Stomach (tissue), 4 donors: ENCODE results near the gene TPSB2.

Source experiments
- CTCF ChIP-seq, 7 experiments: fragments of 450-650 bp in 4 of 7; fragments of 200-600 bp in 3 of 7; sonication (generic) in 3 of 7; IDR thresholded peaks; one replicate each; pipeline ENCODE4 v1.5.1; 2016 to 2019; ENCODE audit warnings: antibody characterized with exemption in 7 of 7, control low read depth in 2 of 7, mild to moderate bottlenecking in 1 of 7
- EP300 ChIP-seq: sonication (generic); formaldehyde crosslinking; IDR thresholded peaks from one replicate; pipeline ENCODE4 v1.6.1; 2017; ENCODE audit warnings: antibody characterized with exemption
- POLR2A ChIP-seq, 4 donors: fragments of 450-650 bp; IDR thresholded peaks; one replicate each; pipeline ENCODE4 v1.6.1; 2016; ENCODE audit warnings: antibody characterized with exemption in 4 of 4, control low read depth in 2 of 4, mild to moderate bottlenecking in 1 of 4, moderate library complexity in 1 of 4
- POLR2AphosphoS5 ChIP-seq, 3 donors: sonication (generic); formaldehyde crosslinking; IDR thresholded peaks; one replicate each; pipeline ENCODE4 v1.6.1; 2016; ENCODE audit warnings: antibody characterized with exemption in 3 of 3

- no peak for TF ChIP-seq CTCF (IDR thresholded peaks at IDR 0.05)
- TF ChIP-seq POLR2AphosphoS5 (IDR thresholded peaks at IDR 0.05): no peak
- no peak for TF ChIP-seq POLR2A (IDR thresholded peaks at IDR 0.05)
- TF ChIP-seq EP300: no peak
Observed at GRCh38 chr16:1262846-1263221, 32.9 kb upstream of the TPSB2 start.
